Mesodermal cell (in vitro differentiated cells): ENCODE results near the gene RXFP2.

Experiments used
- H3K27ac ChIP-seq: 2 replicates; pipeline ENCODE4 v1.7.0; 2013; ENCODE audit warnings: mild to moderate bottlenecking, low read depth, low read length, moderate library complexity; ENCODE audit not compliant: severe bottlenecking
- H3K36me3 ChIP-seq: 2 replicates; pipeline ENCODE4 v1.7.1; 2013; ENCODE audit warnings: mild to moderate bottlenecking, low read length, moderate library complexity; ENCODE audit not compliant: control insufficient read depth, insufficient read depth
- H3K4me1 ChIP-seq: one replicate; pipeline ENCODE4 v1.7.1; 2013; ENCODE audit warnings: mild to moderate bottlenecking, low read length; ENCODE audit not compliant: insufficient read depth, control insufficient read depth, poor library complexity, severe bottlenecking
- H3K4me3 ChIP-seq: 2 replicates; pipeline ENCODE4 v1.7.0; 2013; ENCODE audit warnings: low read length, control low read depth, mild to moderate bottlenecking; ENCODE audit not compliant: insufficient read depth, poor library complexity, severe bottlenecking; ENCODE audit errors: extremely low read depth
- H3K9me3 ChIP-seq: 2 replicates; pipeline ENCODE4 v1.7.1; 2013; ENCODE audit warnings: mild to moderate bottlenecking, low read length, moderate library complexity; ENCODE audit not compliant: control insufficient read depth
- WGBS, 2 experiments: methylation state at CpG; one replicate each; pipeline ENCODE4 v1.1.5; 2013; ENCODE audit warnings: missing lambda C conversion rate in 2 of 2; ENCODE audit not compliant: insufficient coverage in 2 of 2; 5-methylcytosine and 5-hydroxymethylcytosine counted together

RXFP2 gene

DNA sequence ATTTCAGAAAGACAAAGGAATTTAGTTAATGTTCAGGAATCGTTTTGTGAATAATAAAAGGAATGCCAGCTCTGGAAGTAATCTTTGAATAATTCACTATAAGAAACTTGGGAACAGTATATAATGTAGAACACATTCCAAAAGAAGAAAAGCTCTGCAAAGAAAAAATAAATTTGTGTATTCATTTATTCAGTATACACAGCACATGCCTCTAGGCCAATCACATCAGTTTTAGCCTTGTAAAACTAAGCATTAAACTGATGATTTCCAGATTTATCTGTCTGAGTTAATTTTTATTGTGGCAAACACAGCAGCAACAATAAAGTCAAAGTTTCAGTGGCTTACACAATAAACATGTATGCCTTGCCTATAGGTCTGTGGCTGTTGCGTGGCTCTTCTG lies 5.7 kb upstream of the RXFP2 start:
- Histone ChIP-seq H3K4me1 (no peaks in the 10 kb centered on the region), H3K4me3 (no peak overlapping the region), H3K27ac (no peak overlapping the region), H3K36me3 (no peaks in the 10 kb centered on the region), H3K9me3 (no peaks in the 10 kb centered on the region)
- 100% methylated on average over 1 of the region's 2 CpGs; no CpG with 5 or more reads in 1 of the 2 experiments for WGBS, 2 experiments

DNA sequence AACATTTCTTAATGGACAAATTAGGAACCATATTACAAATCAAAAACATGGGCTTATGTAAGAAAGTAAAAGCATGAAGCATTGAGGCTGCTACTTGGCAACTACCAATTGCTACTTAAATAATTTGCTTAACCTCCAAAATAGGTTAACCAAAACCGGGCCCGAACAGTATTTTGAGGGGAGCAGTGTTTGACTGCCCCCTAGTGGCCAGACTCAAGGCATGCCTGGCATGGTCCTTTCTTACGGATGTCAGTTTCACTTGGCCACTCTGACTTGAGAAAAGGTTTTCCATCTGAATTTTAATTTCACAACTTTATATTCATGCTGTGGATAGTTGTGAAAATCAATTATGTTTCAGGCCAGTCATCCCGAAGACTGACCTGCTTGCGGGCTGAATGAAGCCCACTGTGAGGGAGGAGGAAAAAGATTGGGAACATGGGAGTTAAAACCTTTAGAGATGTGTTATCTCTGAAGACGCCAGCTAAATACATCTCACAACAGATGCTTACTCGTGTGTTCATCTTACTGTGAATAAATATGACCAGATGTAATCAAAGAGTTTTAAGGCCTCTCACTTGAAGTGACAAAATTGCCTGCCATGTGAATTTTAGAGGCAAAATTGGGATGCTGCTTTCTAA lies 2.9 kb downstream of the RXFP2 start:
- H3K4me3 ChIP-seq, result no peak overlapping the region
- WGBS, 2 experiments, result 7 to 12% methylated on average over 2 to 3 of the region's 7 CpGs
- no peaks in the 10 kb centered on the region for H3K36me3 ChIP-seq
- no peaks in the 10 kb centered on the region for H3K9me3 ChIP-seq
- H3K4me1 ChIP-seq, result no peaks in the 10 kb centered on the region
- no peak overlapping the region for H3K27ac ChIP-seq

DNA sequence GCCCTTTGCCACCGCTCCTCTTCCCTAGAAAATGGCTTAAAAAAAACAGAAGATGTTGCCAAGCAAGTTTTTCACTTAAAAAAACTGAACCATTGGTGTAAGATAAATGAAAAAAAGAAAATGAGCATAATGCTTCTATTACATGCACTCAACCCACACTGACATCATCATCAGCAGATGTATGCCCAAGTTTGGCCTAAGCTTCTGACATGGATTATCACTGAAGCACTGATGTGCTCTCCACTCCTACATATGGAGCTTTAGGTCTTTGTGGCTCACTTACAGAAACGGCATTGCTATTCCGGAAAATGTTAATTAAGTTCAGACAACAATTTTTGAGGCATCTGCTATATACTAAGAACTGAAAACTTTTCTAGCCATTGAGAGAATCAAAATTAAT lies 8.0 kb downstream of the RXFP2 start:
- Histone ChIP-seq H3K4me3 (no peak overlapping the region), H3K9me3 (no peaks in the 10 kb centered on the region), H3K27ac (no peak overlapping the region), H3K4me1 (no peaks in the 10 kb centered on the region), H3K36me3 (no peaks in the 10 kb centered on the region)
- 85% methylated on average over 2 of the region's 3 CpGs; no CpG with 5 or more reads in 1 of the 2 experiments for WGBS, 2 experiments

DNA sequence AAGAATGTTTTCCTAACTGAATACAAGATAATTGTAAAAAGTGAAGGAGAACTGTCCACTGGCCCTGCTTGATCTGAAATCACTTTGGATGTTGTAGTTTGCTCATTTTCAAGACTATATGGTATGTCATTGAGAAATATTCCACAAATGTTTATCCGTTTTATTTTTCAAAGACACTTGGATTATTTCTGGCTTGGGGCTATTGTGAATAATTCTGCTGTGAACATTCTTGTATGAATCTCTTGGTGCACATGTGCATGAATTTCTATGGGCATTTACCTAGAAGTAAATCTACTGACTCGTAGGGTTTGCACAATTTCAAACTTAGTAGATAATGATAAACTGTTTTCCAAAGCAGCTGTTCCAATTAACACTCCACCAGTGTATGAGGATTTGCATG lies 8.6 kb downstream of the RXFP2 start:
- WGBS, 2 experiments, result no CpG with 5 or more reads among the region's 2 CpGs
- Histone ChIP-seq H3K9me3 (no peaks in the 10 kb centered on the region), H3K36me3 (no peaks in the 10 kb centered on the region), H3K4me1 (no peaks in the 10 kb centered on the region), H3K27ac (no peak overlapping the region), H3K4me3 (no peak overlapping the region)

DNA sequence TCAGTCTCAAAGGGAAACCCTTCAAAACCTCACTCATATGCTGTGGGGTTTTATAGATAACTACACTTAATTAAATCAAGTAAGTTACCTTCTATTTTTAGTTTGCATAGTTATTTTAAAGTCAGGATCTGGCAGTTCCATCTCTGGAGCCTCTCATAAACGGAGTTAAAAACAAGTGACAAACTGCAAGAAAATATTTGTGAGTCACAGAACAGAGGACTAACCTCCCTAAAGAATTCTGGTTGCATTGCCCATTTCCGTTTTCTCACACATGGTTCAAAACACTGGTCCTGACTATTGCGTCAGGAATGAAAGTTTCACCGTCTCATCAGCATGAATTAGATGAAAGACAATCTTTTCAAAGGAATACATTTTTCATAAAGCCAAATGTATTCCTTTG lies 10.6 kb downstream of the RXFP2 start:
- no peak overlapping the region for H3K27ac ChIP-seq

DNA sequence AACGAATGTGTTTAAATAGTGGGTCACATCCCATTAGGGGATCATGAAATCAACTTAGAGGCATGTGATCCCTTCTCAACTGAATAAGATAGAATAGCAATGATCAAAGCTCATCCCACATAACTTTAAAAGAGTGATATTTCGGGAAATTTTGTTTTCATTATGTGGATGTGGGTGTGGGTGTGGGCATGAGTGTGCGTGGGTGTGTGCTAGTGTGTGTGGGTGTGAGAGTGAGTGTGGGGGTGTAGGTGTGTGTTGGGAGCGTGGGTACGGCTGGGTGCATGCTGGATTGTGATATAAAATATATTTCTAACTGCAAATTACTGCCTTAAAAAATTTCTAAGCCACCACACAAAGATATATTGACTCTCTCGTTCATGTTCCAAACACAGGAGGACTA lies 15.9 kb downstream of the RXFP2 start:
- no peaks in the 10 kb centered on the region for H3K4me1 ChIP-seq
- H3K36me3 ChIP-seq, result no peaks in the 10 kb centered on the region
- 100% methylated on average over 1 of the region's 6 CpGs; no CpG with 5 or more reads in 1 of the 2 experiments for WGBS, 2 experiments
- H3K4me3 ChIP-seq, result no peak overlapping the region
- no peak overlapping the region for H3K27ac ChIP-seq
- no peaks in the 10 kb centered on the region for H3K9me3 ChIP-seq

More for the DNA sequence above, 10.6 kb downstream of the RXFP2 start:
- WGBS, 2 experiments, result 70 to 80% methylated on average over 1 to 2 of the region's 4 CpGs
- Histone ChIP-seq H3K9me3 (no peaks in the 10 kb centered on the region), H3K4me3 (no peak overlapping the region), H3K36me3 (no peaks in the 10 kb centered on the region), H3K4me1 (no peaks in the 10 kb centered on the region)

DNA sequence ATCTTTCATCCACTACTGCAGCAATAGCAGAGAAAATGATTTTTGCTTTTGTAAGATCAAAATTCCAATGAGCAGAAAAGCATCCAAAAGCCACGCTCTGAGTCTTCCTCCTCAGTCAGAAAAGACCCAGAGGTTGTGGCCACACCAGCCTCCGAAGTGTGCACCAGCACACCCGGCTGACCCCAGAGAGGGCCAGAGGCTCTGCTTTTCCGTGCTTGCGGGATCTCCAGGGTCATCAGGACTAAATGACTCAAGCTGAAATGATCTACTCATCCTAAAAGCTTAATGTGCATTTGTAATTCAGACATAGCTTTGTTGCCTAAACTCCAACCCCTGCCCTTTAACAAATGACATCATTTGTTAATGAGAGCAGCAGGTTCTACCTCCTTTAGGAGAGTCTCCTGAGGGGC lies 16.5 kb downstream of the RXFP2 start:
- Histone ChIP-seq H3K9me3 (no peaks in the 10 kb centered on the region), H3K27ac (no peak overlapping the region), H3K36me3 (no peaks in the 10 kb centered on the region), H3K4me3 (no peak overlapping the region), H3K4me1 (no peaks in the 10 kb centered on the region)
- 71 to 88% methylated on average over 2 to 5 of the region's 5 CpGs for WGBS, 2 experiments

DNA sequence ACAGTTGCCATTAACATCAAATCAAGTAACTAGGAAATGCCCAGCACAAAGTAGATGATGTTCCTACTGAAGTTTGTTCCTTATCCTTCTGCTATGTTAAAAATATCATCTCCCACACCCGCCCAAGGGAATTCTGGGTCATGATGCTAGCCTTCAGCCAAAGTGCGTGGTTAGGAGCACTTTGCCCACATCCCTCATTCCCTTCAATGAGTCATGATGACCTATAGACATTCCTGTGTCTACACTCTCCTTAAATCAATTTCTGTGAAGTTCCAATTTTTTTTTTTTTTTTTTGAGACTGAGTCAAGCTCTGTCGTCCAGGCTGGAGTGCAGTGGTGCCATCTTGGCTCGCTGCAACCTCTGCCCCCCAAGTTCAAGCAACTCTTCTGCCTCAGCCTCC lies 17.0 kb downstream of the RXFP2 start:
- H3K36me3 ChIP-seq, result no peaks in the 10 kb centered on the region
- H3K27ac ChIP-seq, result no peak overlapping the region
- no peaks in the 10 kb centered on the region for H3K4me1 ChIP-seq
- 89 to 96% methylated on average over 2 of the region's 4 CpGs for WGBS, 2 experiments
- no peaks in the 10 kb centered on the region for H3K9me3 ChIP-seq
- no peak overlapping the region for H3K4me3 ChIP-seq

DNA sequence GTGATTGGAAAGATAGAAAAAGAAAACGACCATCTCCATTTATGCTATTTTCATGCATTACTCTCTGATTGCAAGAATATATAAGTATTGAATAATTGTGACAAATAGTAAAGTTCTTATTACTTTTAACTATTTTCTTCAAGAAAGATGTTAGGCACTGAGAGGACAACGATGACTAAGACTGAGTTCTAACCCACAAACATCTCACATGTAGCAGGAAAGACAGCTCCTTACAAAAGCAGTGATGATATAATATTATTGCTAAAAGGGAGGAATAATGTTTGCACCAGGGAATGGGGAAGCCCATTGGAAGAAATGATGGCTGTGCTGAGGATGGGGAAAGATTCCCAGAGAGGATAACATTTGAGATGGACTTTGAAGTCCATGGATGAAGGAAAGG lies 22.6 kb downstream of the RXFP2 start:
- Histone ChIP-seq H3K9me3 (no peaks in the 10 kb centered on the region), H3K4me1 (no peaks in the 10 kb centered on the region), H3K4me3 (no peak overlapping the region), H3K36me3 (no peaks in the 10 kb centered on the region), H3K27ac (no peak overlapping the region)
- WGBS, 2 experiments, result no CpG with 5 or more reads among the region's 2 CpGs

DNA sequence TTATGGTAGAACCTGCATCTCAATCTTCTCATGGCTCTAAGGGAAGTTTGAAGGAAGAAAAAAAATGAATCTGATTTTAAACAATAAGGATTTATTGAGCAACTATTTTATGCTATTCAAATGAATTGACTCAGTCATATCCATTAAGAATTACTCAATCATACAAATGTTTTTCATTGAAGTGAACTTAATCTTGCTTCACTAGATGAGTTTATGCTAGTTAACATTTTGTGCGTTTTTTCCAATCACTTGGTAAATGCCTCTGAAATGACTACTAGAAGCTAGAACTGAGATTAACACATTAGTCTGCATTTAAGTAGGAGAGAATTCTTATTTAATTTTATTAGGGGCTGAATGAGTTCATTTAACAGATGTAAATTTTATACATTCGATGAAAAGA lies 25.2 kb downstream of the RXFP2 start:
- Histone ChIP-seq H3K9me3 (no peaks in the 10 kb centered on the region), H3K4me3 (no peak overlapping the region), H3K27ac (no peak overlapping the region), H3K4me1 (no peaks in the 10 kb centered on the region), H3K36me3 (no peaks in the 10 kb centered on the region)
- WGBS, 2 experiments, result no CpG with 5 or more reads among the region's 2 CpGs

DNA sequence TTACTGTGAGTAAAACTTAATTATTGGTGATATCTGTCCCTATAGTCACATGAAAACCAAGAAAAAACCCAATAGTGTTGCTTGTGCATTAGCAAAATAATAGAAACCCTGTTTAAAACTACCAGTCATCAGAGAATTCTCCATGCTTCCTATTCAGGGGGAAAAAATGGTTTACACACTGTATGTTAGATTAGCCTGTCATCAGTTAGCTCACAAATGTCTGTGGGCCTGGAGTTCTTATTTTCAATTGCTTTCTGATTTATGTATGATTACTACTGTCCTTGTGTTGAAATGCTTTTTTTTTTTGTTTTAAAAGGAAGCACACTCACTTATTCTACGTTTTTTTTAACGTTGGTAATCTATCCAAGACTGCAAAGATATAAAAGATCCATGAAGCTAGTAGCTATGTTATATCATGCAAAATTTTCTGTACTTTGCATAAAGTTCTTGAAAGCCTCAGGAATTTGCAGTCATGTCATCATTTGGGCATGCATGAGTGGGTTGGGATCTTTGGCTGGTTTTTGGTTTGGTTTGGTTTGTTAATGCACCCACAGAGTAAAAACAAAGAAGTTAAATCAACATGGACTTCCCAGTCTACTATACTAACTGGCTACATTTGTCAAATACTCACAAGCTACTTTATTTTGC lies 25.9 kb downstream of the RXFP2 start:
- H3K27ac ChIP-seq, result no peak overlapping the region
- H3K4me1 ChIP-seq, result no peaks in the 10 kb centered on the region
- no peak overlapping the region for H3K4me3 ChIP-seq
- H3K9me3 ChIP-seq, result no peaks in the 10 kb centered on the region
- H3K36me3 ChIP-seq, result no peaks in the 10 kb centered on the region
- WGBS, 2 experiments, result no CpG with 5 or more reads among the region's 2 CpGs
